ENCODE measurements around the gene FNDC5.

DNA sequence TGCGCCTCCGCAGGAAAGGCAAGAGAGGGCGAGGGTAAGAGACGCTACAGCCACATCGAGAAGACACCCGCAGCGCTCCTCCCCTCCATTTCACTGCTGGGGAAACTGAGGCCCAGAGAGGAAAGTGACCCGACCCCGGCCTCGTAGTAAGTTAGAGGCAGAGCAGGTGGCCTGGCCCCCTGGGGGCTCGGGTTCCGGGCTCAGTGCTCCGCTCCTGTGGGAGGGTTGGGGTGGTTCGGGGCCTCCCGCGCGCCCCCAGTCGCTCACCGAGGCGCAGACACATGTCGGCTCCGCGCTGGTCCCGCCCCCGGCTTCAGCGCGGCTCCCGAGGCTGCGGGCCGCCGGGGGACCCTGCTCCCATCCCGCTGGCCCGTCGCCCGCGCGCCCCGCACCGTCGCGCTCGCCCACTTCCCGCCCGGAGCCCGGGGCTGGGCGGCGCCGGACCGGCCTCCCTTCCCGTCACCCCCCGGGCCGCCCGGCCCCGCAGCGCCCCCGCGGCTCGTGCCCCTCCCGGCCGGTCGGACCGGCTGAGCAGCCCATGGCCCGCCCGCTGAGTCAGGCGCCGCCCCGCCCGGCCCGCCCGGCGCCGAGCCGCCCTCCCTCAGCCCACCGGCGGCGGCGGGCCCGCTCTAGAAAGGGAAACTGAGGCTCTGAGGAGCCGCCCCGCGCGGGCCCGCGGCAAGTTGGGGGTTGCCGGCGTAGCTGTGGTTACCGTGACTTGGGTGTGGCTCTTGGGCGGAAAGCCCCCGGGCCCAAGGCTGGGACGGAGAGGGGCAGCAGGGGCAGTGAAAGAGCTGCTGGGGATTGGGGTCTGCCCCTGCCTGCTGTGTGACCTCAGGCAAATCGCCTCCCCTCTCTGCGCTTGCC lies 30.5 kb upstream of the FNDC5 start, which contains the start of gene TMEM54:
- TF ChIP-seq CTCF (conservative IDR thresholded peaks at IDR 0.05; ENCODE audit: low read length) = no peak
- TF ChIP-seq EZH2phosphoT487 (IDR thresholded peaks at IDR 0.05; ENCODE audit: borderline replicate concordance) = no peak

All from Loucy (cell line).